Stimulated activated CD8-positive, alpha-beta memory T cell treated with anti-CD3 and anti-CD28 coated beads, Interleukin-4, amount 100 ng/mL, for 48 hours (primary cell): ENCODE measurements around the gene TNFAIP6.
"Not testable (repeated sequence)": the region's sequence is repeated elsewhere in the genome, so short reads cannot be mapped to it uniquely, and the experiment has no call there.

ENCODE experiments used
- DNase-seq: peaks from one replicate; pipeline ENCODE4 v3.0.0-alpha.2; 2020

TNFAIP6 gene, protein sequence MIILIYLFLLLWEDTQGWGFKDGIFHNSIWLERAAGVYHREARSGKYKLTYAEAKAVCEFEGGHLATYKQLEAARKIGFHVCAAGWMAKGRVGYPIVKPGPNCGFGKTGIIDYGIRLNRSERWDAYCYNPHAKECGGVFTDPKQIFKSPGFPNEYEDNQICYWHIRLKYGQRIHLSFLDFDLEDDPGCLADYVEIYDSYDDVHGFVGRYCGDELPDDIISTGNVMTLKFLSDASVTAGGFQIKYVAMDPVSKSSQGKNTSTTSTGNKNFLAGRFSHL

DNA sequence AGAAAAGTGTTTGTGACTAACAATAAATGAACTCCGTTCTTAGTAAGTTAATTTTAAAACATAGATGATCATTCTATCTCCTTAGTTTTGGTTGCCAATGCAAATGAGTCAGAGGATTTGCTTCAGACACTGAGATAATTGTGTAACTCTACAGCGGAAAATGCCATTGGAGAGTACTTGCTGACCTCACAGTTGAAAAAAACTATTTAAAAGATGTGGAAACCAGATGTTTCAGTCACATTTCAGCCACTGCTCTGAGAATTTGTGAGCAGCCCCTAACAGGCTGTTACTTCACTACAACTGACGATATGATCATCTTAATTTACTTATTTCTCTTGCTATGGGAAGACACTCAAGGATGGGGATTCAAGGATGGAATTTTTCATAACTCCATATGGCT lies at the start of gene TNFAIP6:
TNFAIP6 (plus strand) TSS at position 234 of the 400 bp plus-strand sequence; CDS start at position 309, 75 bp downstream.
- no peak for DNase-seq

DNA sequence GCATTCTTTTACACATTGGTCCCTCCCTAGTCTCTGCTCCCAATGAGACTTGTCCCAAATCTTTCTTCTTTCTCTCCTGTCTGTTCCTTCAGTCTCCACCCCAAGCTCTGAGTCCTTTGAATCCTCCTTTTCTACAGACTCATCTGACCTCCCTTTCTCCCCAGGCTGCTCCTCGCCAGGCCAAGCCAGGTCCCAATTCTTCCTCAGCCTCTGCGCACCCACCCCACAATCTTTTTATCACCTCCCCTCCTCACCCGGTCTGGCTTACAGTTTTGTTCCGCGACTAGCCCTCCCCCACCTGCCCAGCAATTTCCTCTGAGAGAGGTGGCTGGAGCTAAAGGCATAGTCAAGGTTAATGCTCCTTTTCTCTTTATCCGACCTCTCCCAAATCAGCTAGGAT lies 47.1 kb upstream of the TNFAIP6 start:
- DNase-seq, result not testable (repeated sequence)

DNA sequence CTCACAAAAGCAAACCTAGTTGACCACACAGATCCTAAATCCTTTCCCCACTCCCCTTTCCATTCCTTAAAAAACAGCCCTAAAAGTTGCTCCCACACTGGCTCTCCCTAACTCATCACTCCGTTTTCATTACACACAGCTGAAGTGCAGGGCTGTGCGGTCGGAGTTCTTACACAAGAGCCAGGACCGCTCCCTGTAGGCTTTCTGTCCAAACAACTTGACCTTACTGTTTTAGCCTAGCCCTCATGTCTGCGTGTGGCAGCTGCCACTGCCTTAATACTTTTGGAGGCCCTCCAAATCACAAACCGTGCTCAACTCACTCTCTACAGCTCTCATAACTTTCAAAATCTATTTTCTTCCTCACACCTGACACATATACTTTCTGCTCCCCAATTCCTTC lies 45.0 kb upstream of the TNFAIP6 start:
- not testable (repeated sequence) for DNase-seq

DNA sequence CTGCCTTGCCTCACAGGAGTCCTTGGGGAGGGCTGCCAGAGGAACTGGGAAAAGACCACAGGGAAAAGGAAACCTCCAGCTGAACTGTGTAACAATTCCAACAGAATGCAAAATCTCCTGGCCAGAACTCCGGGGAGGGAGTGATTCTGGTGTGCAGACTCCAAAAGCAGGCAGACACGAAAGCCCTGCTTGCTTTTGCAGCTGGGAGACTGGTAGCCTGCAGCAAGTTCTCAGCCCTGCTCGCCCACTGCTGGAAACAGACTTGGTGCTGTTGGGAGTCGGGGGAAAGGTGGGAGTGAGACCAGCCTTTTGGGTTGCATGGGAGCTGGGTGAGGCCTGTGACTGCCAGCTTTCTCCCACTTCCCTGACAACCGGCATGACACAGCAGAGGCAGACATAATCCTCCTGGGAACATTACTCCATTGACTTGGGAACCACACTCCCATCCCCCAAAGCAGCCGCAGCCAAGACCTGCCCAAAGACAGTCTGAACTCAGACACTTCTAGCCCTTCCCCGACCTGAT lies 42.0 kb upstream of the TNFAIP6 start:
- no peak for DNase-seq

DNA sequence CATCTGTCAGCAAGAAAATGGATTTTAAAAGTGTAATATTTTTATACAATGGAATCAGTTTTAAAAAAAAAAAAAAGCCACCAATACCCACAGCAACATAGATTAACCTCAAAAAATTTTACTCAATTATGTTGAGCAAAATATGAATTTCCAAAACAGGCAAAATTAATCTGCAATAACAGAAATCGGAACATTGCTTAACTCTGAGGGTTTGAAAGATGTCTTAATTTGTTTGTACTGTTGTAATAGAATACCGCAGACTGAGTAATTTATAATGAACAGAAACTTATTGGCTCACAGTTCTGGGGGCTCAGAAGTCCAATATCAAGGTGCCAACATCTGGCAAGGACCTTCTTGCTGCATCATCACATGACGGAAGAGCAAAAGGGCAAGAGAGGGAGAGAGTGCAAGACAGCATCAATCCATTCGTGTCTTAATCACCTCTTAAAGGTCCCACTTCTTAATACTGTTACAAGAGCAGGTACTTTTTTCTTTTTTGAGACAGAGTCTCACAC lies 31.8 kb upstream of the TNFAIP6 start:
- no peak for DNase-seq

DNA sequence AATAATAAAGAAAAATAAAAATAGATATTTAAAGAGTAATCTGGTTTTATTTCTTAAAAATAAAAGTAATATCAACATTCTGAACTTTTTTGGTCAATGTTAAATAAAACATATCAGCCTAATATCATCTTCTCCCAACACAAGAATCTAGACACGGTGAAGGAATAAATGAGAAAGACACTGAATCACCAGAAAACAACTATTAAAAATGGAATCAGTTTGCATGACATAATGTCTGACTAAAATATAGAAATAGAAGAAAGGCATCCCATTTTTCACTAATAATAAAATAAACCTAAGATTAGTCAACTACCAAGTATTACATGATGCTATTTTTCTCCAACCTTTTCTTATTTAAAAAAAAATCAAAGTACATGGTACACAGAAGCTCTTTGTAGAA lies 30.8 kb upstream of the TNFAIP6 start:
- DNase-seq, result no peak

DNA sequence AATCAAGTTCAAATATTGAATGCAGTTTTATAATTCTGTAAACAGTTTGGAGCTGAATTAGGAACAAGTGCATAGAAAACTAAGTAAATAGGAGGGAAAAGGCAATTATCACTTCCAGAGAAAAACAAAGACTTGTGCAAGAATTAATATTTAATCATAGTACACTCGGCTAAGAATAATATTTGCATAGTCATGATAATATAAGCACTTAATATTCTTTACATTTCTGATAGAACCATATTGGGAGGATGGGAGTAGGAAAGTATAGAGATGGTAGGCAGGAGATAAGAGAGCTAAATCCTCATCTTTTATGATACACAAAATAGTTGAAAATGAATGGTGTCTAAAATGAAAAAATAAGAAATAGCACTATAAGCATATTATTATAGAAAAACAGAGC lies 27.4 kb upstream of the TNFAIP6 start:
- no peak for DNase-seq

DNA sequence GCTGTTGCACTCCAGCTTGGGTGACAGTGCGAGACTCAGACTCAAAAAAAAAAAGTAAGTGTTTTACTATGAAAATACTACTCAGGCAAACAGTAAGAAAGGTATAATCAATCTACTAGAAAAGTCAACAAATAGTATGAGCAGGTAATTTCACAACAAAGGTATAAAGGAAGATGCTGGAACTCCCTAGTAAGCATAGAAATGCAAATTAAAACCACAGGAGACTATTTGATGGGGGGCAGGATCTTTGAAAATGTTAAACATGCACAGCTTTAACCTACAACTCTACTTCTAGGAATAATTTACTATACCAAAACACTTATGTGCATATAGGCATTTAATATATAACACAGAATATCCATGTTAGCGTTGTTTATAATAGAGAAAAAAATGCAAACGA lies 24.3 kb upstream of the TNFAIP6 start:
- DNase-seq, result no peak

DNA sequence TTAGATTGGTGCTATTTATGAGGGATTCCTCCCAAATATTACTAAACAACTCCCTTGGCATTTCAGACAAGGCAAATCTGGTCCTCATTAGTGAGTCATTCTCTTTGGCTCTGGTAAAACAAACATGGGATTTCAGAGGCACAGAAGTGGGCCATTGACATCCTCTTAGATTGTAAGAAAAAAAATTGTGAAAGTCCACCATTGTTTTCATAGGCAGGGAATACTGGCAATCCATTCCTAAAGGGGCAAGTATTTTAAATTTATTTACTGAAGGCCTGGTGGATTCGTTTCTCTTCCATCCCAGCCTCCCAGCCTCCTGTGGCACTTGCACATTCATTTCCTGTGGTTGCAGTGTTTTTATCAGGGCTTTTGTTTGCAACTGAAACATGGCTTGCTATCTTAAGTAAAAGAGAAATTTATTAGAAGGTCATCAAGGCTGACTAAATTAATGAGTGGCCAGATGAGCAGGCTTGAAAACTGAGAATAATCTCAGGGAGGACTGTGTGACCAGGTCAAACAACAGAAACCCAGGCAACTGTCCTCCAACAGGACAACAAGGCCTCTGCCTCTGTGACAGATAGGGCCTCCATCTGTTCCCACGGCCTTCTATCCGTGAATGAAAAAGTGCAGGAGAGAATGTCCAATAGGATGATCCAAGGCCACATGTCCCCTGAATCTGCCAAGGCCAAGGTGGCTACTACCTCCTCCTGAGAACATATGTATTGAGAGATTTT lies 23.1 kb upstream of the TNFAIP6 start:
- DNase-seq, result no peak

DNA sequence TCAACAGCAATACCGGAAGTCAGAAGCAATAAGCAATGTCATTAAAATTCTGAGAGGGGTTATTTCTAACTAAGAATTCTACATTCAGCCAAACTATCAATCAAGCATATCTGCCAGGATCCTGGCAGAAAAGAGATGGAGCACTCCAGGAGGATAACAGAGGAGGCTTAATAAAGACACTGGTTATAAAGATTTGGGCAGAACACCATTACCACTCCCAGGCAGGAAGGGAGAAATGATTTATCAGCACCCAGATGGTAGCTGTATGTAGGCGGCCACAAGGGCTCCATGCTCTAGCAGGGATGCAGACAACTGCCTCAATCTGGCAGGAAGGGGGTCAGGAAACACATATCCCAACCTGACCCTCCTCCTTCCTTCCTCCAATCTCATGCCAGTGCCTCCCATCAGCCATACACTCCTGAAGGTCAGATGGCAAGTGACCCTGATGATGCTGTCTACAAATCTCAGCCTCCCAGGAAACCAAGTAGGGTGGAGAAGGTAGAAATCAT lies 20.5 kb upstream of the TNFAIP6 start:
- no peak for DNase-seq

DNA sequence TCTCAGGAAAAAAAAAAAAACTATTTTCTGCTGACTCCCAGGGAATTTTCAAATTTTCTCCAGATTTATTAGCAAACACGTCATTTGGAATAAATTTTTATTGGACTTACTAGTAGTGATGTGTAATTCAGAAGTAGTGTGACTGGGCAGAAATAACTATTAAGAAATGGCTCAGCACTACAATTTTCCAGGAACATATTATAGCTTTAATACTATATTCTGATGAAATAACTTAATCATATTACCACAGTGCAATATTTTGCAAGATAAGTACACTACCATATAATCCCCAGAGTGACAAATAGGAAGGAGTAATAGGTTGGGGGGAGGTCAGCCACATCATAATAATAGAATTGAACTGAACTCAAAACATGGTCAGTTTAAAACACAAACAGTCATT lies 19.7 kb upstream of the TNFAIP6 start:
- DNase-seq, result no peak

DNA sequence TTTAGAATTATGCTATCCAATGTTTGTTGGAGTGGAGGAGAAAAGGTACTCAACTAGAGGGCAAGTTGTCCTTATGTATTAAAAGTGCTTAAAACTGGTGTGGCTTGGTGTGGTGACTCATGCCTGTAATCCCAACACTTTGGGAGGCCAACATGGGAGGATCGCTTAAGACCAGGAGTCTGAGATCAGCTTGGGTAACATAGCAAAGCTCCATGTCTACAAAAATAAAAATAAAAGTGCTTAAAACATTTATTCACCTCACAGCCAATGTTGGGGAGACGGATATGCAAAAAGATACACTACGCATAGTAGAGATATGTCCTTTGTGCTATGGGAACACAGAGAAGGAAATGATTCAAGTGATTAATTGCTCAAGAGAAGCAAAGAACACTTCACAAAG lies 19.3 kb upstream of the TNFAIP6 start:
- no peak for DNase-seq

DNA sequence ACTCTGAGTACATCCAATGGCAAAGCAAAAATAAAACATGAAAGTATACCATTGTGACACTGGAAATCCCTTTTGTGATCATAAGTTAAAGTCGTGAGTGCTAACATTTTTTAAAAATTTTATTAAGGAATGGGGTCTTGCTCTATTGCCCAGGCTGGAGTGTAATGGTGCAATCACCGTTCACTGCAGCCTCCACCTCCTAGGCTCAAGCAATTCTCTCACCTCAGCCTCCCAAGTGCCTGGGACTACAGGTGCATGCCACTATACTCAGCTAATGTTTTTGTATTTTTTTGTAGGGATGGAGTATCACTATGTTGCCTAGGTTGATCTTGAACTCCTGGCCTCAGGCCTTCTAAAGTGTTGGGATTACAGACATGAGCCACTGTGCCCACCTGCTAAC lies 14.3 kb upstream of the TNFAIP6 start:
- no peak for DNase-seq

DNA sequence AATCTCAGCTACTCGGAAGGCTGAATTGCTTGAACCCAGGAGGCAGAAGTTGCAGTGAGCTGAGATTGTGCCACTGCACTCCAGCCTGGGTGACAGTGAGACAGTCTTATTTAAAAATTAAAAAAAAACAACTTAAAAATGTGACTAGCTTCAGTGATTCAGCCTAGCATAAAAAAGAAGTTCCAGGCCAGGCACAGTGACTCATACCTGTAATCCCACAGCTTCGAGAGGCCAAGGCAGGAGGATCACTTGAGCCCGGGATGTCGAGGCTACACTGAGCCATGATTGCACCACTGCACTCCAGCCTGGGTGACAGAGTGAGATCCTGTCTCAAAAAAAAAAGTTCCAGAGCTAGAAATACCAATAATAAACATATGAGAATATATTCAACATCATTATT lies 13.2 kb upstream of the TNFAIP6 start:
- not testable (repeated sequence) for DNase-seq

DNA sequence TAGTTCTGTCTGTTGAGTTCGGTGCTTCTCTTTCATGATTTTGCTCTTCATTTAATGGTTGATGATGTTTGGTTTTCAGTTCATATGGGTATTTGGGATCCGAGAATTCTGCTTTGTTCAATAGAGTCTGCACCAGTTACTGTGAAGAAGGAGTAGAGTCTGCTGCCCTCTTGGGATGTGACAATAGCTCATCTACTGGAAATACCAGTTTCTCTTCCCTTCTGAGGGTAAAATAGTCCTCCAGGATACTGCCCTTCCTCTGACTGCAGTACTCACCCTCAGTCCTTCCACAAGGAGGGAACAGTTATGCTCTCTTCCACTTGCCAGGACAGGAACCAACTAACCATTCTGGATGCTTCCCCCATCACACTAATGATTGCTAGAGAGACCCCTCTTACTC lies 12.5 kb upstream of the TNFAIP6 start:
- DNase-seq, result no peak

DNA sequence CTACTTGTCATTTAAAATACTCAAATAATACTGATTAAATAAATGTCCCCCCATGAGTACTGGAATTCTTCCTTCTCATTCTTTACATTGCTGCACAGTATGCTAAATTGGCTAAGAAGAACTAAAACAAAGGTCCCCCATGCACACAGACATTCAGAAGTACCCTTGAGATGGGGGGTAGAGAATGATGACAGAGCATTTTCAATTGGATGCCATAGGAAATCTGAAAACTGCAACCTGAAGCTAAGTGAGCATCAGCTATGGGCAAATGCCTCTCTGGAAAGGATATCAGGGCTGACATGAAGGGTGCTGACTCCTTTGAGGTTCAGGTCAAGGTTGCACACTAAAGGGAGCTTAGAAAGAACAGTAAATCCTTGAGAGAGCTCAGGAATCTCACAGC lies 10.1 kb upstream of the TNFAIP6 start:
- DNase-seq, result no peak

DNA sequence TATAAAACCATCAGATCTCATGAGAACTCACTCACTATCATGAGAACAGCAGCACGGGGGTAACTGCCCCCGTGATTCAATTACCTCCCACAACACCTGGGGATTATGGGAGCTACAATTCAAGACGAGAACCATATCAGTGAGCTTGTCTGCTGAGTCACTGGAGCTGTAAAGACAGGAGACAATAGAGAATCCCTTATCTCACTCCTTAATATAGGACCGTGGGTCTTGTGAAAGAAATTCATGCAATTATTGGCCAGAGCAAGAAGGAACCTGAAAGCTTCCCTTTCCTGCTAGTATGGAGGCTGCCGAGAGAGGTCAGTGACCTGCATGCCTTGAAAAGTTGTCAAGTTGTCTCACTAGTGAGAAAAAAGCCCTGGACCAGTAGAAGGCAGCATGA lies 9.5 kb upstream of the TNFAIP6 start:
- DNase-seq, result no peak

DNA sequence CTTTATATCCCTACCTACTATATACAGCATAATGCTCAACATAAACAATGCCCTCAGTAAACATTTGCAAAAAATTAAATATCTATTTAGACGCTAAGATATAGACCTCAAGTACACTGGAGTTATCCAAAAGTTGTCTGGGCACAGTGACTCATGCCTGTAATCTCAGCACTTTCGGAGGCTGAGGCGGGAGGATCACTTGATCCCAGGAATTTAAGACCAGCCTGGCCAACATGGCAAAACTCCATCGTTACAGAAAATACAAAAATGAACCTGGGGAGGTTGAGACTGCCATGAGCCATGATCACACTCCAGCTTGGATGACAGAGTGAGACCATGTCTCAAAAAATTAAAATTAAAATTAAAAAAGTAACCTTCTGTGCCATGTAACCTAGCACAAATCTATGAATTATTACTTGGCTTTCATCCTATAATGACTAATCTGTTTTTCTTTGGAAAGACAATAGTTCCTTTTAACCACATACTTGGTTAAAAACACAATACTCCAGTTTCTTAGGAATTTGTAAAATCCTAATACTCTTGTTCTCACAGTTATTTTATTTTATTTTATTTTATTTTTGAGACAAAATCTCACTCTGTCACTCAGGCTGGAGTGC lies 6.7 kb upstream of the TNFAIP6 start:
- no peak for DNase-seq

DNA sequence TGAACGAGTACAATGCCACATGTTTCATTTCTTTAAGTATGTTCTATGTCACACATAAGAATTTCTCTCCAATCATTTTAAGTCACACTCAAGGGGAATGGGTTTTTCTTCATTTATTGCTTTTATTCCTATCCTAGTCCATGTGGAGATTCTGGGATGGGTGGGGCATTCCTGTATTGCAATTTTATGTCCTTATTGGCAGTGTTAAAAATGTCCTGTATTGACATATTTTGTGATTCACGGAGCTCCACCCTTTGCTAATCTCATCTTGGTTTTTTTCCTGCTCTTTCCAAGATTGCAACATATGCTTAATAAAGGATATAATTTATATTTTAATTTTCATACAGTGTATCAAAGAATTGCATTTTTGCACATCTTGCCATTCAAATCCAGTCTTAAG lies 3.4 kb upstream of the TNFAIP6 start:
- DNase-seq, result no peak

DNA sequence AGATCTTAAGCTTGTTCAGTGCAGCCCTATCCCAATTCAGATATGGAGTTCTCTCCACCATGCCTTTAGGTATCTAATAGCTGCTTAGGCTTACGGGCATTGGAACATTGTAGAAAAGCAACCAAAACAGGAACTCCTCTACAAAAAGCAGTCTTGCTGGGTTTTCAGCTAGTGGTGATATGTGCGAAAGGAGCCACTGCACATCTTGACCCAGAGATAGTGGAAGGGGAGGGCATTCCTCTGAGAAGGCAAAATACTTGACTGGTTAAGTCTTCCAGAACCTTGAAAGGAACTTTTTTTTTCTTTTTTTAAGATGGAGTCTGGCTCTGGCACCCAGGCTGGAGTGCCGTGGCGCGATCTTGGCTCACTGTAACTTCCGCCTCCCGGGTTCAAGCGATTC lies 2.6 kb upstream of the TNFAIP6 start:
- no peak for DNase-seq

DNA sequence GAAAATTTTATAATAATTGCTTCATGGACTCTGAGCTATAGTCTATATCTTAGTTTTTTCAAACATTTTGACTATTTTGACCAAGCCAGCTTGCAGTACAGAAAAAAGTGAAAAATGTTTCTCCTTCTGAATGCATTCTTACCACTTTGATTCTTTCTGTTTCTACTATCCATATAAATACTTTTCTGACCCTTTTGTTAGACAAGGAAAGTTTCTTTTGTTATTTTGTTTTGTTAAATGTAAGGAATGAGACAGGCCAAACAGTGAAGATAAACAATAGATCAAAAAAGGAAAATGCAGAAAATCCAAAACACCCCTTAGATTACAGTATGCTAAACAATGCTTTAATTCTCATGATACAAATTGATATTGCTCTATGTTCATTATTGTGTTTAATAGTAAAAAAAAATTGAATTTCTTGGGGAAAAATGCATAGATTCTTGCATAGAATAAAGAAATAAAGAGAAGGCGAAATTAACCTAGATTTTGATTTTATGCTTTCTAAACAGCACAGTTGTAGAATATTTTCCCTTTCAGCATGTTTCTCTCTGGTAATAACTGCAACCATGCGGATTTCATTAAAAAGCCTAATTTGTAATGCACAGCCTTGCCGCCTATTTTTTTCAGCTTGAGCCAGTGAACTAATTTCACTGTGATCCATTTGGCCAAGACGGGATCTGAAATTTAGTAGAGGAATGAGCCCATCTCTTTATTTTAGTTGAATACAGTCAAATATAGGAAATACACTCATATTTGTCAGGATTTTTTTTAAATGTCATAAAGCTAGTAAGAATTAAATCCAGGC lies 976 bp downstream of the TNFAIP6 start:
- no peak for DNase-seq

DNA sequence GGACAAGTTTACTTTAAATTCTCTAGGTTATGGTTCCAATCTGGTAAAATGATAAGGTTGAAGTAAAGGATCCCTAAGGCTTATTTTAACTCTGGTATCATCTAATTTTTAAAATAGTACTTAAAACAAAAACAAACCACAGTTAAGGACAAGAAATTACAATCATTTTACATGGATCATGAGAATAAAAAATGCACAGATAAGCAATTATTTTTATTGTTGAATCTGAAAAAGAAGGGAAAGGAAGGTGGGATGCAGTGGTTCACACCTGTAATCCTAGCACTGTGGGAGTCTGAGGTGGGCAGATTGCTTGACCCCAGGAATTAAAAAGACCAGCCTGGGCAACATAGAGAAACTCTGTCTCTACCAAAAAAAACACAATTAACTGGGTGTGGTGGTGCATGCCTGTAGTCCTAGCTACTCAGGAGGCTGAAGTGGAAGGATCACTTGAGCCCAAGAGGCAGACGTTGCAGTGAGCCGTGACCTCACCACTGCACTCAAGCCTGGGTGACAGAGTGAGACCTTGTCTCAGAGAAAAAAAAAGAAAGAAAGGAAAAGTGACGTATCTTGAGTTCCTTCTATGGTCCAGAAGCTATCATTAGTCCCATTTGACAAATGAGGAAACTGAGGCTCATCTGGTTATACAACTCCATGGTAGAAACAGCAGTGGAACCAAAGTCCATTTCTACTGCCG lies 2.5 kb downstream of the TNFAIP6 start:
- no peak for DNase-seq
